ENCODE data around the gene OTUD3.

The OTUD3 gene, protein sequence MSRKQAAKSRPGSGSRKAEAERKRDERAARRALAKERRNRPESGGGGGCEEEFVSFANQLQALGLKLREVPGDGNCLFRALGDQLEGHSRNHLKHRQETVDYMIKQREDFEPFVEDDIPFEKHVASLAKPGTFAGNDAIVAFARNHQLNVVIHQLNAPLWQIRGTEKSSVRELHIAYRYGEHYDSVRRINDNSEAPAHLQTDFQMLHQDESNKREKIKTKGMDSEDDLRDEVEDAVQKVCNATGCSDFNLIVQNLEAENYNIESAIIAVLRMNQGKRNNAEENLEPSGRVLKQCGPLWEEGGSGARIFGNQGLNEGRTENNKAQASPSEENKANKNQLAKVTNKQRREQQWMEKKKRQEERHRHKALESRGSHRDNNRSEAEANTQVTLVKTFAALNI

DNA sequence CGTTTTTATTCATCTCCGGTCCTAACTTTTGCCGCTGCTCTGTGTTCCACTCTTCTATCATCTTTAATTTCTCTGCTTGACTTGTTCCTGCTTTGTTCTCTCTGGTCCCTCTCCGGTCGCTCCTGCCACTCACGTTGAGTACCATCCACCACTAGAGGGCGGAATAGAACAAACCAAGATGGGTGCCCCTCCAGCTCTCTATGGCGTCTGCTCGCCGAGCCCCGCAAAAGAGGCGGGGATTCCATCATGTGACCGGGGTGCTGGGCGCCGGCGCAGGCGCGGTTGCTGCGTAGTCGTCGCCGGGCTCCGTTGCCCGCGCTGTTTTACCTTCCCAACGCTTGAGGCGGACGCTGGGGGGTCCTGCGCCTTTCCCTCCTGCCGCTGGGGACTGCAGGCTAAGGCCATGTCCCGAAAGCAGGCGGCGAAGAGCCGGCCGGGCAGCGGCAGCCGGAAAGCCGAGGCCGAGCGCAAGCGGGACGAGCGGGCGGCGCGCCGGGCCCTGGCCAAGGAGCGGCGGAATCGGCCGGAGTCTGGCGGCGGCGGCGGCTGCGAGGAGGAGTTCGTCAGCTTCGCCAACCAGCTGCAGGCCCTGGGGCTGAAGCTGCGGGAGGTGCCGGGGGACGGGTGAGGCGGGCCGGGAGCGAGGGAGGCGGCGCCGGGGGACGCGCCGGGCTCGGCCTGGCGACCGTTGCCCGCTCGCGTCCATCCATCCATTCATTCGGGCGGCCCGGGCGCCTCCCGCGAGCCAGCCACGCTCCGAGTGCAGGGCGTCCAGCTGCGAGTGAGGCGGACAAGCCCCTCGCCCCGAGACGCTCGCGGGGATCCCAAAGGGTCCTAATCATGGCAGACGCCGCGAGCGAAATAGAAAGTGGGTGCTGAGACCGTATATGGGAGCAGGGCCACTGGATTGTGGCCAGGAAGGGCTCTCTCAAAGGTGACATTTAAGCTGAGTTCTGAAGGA is at the start of gene OTUD3:
Gene OTUD3 (plus strand): TSS at position 285 of the 961 bp plus-strand sequence. CDS start 119 bp downstream, at position 404.
- TF ChIP-seq, protein P1, sequence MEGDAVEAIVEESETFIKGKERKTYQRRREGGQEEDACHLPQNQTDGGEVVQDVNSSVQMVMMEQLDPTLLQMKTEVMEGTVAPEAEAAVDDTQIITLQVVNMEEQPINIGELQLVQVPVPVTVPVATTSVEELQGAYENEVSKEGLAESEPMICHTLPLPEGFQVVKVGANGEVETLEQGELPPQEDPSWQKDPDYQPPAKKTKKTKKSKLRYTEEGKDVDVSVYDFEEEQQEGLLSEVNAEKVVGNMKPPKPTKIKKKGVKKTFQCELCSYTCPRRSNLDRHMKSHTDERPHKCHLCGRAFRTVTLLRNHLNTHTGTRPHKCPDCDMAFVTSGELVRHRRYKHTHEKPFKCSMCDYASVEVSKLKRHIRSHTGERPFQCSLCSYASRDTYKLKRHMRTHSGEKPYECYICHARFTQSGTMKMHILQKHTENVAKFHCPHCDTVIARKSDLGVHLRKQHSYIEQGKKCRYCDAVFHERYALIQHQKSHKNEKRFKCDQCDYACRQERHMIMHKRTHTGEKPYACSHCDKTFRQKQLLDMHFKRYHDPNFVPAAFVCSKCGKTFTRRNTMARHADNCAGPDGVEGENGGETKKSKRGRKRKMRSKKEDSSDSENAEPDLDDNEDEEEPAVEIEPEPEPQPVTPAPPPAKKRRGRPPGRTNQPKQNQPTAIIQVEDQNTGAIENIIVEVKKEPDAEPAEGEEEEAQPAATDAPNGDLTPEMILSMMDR (IDR thresholded peaks at IDR 0.05), result peak; percentile 65

DNA sequence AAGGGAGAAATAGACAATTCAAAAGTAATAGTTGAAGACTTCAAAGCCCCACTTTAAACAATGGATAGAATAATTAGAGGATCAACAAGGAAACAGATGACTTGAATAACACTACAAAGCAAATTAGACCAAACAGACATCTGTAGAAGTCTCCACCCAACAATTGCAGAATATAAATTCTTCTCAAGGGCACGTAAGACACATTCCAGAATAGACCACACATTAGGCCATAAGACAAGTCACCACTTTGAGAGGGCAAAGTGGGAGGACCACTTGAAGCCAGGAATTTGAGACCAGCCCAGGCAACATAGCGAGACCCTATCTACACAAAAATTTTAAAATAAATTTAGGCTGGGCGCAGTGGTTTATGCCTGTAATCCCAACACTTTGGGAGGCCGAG is 46.6 kb upstream of the OTUD3 start:
- TF ChIP-seq, protein P1 (IDR thresholded peaks at IDR 0.05), result no peak

DNA sequence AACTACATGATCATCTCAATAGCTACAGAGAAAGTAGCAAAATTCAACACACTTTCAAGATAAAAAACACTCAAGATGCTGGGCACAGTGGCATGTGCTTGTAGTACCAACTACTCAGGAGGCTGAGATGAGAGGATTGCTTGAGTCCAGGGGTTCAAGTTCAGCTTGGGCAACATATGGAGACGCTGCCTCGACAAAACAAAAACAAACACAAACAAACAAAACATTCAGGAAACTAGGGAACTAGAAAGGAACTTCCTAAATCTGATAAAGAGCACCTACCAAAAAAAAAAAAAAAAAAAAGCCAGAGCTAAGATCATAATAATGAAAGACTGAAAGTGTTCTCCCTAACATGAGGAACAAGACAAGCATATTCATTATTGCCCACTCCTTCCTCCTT is 44.3 kb upstream of the OTUD3 start:
- TF ChIP-seq, protein P1 (IDR thresholded peaks at IDR 0.05), result no peak

DNA sequence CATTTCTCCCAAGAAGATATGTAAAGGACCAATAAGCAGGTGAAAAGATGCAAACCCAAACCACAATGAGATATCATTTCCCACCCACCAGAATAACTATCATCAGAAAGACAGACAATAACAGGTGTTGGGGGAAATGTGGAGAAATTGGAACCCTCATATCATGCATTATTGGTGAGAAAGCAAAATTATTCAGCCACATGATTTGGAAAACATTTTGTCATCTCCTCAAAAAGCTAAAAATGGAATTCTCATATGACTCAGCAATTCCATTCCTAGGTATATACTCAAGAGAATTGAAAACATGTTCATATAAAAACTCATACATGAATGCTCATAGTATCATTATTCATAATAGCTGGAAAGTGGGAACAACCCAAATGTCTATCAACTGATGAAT is 42.0 kb upstream of the OTUD3 start:
- TF ChIP-seq, protein P1 (IDR thresholded peaks at IDR 0.05), result no peak

DNA sequence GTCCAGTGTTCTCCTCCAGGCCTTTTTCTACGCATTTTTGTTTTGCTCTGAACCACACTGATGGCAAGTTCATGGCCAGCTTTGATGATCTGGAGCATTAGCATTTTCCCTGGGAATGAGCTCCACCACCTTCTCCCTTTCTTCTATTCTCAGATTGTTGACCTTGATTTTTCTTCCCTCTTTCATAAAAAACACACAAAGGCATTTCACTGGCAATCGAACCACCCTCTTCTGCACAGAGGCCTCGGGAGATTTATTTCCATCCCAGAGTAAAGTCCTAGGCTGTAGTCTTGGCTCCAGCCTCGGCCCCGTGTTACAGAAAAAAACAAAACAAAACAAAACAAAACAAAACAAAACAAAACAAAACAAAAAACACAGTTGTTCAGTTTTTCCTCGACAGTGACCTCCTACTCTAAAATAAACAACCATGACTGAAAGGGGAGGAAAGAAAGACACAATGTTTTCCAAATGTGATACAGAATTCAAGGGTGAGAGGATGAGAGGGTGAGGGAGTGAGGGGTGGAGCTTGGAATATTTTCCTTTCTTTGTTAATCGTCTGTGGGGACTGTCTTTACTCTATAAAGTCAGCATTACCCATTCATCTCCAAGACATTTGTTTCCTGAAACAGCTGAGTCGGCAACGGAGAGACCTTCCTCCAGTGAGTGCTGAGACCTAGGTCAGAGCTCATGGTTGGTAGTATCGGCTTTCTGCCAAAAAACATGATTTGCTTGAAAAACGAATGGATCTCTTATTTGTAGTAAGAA is 37.3 kb upstream of the OTUD3 start:
- TF ChIP-seq, protein P1 (IDR thresholded peaks at IDR 0.05), result no peak

DNA sequence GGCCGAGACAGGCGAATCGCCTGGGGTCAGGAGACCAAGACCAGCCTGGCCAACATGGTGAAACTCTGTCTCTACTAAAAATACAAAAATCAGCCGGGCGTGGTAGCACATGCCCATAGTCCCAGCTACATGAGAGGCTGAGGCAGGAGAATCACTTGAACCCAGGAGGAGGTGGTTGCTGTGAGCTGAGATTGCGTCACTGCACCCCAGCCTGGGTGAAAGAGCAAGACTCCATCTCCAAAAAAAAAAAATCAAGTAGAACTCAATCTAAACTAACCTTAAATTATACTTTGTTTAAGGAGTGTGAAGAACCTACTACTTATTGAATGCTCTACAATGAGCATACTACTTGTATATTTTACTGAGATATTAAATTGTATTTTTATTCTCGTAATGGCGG is 36.6 kb upstream of the OTUD3 start:
- TF ChIP-seq, protein P1 (IDR thresholded peaks at IDR 0.05), result no peak

DNA sequence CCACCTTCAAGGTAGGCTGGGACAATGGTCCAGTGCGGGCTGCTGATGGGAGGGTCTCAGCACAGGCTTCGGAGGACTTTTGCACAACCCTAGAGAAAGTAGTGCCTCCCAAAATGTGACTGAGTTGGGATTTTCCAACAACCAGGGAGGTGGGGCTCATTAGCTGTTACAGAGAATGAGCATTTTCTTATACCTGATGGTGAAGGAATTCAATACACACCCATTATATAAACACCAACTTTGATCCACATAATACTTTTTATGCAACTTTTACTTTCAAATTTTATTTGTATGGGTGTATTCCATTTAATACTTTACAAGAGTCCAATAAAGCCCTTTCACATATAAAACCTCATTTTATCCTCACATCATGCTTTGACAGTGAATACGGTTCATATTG is 35.9 kb upstream of the OTUD3 start:
- TF ChIP-seq, protein P1 (IDR thresholded peaks at IDR 0.05), result no peak
